HG02642 (cell line): Measurements from ENCODE around the gene PHKA1.
"Not testable (repeated sequence)": the region's sequence is repeated elsewhere in the genome, so short reads cannot be mapped to it uniquely, and the experiment has no call there.

ENCODE experiments used
- ATAC-seq: cut with Tn5 transposase; IDR thresholded peaks from one replicate; pipeline ENCODE4 v1.9.1; 2021; ENCODE audit warnings: mild to moderate bottlenecking; ENCODE audit not compliant: unreplicated experiment, poor library complexity

Gene PHKA1

DNA sequence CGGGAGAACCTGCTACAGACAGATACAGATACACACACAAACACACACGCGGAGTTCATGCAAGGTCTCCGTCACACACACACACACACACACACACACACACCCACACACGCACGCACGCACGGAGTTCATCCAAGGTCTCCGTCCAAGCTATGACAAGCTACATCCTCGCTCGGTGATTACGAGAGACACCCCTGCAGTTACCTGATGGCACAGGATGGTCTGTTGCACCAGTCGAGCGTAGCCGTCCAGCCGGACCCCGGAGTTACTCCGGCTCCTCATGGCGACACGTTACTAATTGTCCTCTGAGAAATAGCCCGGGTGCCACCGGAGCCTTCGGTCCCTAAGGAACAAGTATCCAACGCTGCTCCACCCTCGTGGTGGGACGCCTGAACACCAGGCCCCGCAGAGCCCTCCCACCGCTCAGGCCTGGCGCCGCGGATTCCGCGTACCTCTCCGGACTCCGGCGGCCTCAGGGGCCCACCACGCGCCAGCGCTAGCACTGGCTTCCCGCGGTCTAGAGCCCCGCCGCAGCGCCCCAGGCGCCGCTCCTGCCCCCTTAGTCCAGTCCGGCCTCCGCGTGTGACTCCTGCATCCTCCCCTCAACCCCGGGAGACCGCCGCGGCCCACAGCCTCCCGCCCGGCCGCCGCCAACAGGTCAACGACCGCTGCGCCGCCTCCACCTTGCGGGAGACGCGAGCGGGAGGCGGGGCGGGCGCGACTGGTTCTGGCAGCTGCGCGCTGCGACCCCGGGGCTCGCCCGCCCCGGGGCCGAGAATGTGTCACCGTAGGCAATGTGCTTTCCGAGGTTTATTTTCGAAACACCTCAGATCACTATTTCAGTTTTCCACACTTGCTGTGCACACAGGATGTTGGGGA is at the start of gene PHKA1:
Gene PHKA1 (minus strand): TSS at position 708 of the 879 bp plus-strand sequence. CDS start 426 bp downstream, at position 282.
- ATAC-seq, result not testable (repeated sequence)

DNA sequence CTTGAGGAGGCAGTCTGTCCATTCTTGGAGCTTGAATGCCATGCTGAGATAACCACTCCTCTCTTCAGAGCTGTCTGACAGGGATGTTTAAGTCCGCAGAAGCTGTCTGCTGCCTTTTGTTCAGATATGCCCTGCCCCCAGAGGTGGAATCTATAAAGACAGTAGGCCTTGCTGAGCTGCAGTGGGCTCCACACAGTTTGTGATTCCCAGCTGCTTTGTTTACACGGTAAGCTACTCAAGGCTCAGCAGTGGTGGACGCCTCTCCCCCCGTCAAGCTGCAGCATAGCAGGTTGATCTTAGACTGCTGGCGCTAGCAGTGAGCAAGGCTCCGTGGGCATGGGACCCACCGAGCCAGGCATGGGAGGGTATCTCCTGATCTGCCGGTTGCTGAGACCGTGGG is 46.3 kb upstream of the PHKA1 start:
- ATAC-seq, result not testable (repeated sequence)

DNA sequence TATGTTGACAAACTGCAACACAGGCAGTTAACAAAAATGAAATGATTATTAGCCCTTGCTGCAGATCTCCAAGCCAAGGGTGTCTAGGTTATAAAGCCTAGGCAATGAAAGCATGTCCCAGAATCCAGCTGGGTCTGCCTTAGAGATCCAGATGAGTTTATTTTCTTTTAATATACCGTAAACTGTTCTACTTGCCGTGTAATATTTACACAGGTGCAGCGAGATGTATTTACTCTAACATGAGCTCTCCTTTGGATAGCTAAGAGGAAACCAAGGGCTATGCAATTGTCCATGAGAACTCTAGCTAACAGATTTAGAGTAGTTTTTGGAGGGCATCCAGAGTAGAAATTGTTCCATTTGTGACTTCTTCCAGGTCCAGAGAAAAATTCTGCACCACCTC is 34.4 kb upstream of the PHKA1 start:
- ATAC-seq, result not testable (repeated sequence)

DNA sequence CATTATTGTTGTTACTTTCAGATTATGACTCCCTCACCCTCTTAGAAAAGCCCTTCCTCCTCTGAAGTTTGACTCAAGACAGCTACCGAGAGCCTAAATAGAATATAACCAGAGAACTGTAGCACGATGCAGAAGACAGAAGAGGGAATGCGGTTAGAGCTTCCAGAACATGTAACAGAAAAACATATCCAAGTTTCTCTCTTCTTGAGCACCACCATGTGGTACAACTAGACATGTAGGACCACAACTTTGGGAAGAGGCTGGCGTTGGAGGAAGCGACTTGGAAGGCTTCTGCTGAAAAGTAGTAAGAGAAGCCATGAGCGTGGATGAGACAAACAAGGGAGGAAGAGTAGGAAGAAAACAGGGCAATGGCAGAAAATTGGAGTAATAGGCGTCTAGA is 31.4 kb upstream of the PHKA1 start:
- not testable (repeated sequence) for ATAC-seq

DNA sequence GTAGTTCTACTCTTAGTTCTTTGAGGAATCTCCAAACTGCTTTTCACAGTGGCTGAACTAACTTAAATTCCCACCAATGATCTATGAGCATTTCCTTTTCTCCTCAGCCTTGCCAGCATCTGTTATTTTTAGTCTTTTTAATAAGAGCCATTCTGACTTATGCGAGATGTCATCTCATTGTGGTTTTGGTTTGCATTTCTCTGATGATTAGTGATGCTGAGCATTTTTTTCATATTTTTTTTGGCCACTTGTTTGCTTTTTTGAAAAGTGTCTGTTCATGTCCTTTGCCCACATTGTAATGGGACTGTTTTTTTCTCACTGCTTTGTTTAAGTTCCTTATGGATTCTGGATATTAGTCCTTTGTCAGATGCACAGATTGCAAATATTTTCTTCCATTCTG is 21.5 kb upstream of the PHKA1 start:
- no peak for ATAC-seq

DNA sequence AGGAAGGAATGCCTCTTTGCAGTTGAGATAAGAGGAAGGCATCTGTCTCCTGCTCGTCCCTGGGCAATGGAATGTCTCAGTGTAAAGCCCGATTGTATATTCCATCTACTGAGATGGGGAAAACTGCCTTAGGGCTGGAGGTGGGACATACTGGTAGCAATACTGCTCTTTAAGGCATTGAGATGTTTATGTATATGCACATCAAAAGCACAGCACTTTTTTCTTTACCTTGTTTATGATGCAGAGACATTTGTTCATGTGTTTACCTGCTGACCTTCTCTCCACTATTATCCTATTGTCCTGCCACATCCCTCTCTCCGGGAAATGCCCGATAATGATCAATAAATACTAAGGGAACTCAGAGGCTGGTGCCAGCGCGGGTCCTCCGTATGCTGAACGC is 19.5 kb upstream of the PHKA1 start:
- not testable (repeated sequence) for ATAC-seq

DNA sequence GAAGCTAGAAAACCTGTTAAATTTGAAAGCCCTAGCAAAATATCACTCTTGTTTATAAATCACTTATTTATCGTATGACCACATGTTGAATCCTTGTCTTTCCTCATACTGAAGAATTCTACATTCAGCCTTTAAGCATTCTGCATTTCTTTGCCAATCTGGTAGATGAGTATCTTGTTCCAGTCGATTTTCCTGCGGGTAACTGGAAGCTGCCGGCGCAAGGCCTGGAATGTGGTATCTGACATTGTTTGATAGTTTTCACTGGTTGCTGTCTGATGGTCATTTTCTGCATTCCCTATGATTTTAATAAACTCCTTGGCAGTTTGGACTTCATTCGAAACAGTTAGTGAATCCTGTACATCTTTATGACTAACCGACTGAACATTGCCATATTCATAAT is 13.7 kb upstream of the PHKA1 start:
- ATAC-seq, result no peak

DNA sequence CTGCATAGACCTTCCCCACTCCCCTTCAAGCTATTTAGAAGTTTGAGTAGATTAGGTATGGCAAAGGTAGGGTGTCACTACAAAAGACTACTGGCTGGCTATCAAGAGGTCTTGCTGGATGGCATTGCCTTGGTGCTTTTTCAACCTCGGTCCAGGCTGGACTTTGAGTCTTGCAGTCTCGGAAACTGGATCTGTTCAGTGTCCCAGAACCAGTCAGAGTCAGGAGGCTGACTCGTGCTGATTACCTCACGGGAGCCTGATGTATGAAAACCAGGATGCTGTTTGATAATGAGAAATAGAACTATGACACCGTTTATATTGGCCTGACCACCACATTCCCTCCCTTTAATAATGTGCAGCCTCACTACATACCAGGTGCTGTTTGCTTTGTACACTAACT is 2.7 kb upstream of the PHKA1 start:
- no peak for ATAC-seq

DNA sequence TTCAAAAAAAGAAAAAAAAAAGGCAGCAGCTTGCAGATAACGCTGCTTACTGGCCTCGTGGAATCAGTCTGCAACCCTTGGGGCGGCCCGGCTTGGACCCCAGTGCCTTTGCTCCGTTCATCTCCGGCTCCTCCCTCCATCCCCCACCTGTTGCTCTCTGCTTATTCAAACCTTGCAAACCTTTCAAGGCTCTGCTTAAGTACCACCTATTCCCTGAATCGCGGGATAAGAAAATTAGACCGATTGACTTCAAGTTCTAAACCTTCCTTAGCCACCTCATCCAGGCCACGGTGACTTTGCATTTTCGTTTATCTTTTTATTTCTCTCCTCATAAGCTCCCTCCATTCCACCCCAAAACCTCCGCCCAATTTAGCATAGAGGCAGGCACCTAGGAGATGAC is 1.4 kb upstream of the PHKA1 start:
- ATAC-seq, result no peak

DNA sequence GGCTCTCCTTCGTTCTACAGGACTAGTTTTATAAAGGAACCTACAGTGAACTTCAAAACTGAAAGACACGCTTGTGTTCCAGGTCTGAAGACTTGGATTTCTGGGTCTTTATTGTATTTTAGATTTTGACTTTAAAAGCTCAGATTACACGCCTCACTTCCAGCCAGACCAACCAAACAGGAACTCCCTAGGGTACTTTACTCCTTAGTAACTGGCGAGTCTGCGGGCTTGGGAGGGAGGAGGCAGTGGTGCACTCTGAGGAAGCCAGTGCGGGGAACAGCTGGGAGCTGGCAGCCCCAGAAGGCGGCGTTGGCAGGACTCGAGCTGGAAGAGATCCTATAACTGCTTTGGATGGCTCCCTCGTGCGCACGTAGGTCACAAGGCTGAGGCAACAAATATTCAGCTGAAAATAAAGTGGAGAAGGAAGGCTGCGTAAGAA is 391 bp upstream of the PHKA1 start:
- ATAC-seq, result no peak

DNA sequence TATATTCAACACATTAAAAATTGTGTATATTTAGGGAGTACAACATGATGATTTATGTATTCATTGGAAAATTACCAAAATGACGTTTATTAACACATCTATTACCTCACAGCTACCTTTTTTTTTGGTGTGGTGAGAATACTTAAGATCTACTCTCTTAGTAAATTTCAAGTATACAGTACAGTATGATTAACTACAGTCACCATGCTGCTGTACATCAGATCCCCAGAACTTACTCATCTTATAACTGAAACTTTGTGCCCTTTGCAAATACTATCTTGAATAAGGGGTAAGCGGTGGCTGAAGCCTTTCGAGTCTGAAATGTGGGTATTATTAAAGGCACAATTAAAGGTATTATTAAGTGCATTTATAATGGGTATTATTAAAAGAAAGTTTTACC is 976 bp downstream of the PHKA1 start:
- no peak for ATAC-seq

DNA sequence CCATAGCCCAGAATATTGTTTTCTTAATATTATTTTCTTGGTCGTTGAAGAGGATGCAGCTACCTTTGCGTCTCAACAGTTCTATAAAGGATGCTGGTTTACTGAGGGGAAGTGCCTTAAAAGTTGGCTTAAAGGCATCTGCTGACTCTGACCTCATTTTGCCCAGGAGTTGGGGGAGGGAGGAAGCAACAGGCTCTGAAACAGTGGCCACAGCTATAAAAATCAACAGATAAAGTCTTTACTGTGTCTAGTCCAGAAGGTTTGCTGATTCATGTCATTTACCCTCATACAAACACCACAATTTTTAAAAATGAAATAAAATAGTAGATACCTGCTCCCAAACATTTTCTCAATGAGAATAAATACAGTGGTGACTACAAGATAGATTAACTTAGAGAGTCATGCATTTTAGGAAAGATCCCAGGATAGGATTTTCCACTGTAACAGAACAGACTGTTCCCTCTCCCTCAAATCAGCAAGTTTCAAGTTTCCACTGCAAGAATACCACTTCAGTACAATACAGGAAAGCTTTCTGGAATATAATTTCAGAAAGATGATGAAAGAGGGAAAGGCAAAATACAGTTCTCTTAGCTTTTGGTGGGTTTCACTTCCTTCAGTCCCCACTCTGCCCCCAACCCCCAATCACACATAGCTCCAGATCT is 1.9 kb downstream of the PHKA1 start:
- no peak for ATAC-seq

DNA sequence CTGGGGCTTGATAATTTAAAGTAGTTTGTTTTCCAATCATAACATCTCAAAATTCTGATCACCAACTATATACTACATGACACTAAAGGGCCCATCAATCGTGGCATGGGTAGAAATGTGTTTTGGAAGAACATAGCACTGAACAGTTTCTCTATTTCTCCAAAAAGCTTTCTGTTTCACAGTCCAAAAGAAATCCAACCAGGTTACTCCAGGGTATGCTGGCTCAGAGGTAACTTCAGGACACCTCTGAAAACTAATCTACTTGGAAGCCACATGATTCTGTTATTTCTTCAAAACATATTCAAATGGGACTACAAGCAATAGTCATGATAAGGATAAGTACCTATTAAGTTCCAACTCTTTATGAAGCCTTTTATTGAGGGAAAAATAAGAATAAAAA is 8.3 kb downstream of the PHKA1 start:
- no peak for ATAC-seq

DNA sequence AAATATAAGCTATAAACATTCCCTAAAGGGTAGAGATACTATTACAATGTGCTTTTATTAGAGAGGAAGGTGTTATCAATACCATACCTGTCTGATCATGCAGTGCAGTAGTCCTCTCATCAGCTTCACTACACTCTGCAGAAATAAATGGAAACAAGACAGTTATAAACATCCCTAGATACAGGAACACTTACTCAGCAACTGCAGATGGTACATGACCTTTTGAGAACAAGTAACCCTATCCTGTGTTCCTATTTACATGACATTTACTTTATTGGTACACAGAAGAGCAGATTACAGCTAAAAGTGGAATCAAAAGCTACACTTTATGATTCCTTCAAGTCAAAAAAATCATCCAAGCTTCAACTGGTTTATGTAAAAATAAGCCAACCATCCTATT is 9.0 kb downstream of the PHKA1 start:
- no peak for ATAC-seq

DNA sequence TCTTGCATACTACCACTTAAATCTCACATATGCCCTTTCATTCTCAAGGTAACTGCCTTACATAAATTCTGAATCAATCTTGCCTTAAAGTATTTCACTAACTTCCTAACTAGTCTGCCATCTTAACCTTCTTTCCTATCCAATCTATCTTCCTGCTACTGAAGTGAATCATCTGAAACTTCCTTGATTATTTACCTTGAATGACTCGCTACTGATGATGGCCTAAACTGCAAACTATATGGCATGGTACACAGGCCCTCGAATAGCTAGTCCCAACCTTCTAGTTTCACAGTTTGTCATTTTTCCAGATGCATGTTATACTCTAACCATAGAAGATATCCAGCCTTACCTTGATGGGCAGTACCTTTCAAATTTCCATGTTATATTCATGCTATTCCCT is 19.9 kb downstream of the PHKA1 start:
- ATAC-seq, result no peak

DNA sequence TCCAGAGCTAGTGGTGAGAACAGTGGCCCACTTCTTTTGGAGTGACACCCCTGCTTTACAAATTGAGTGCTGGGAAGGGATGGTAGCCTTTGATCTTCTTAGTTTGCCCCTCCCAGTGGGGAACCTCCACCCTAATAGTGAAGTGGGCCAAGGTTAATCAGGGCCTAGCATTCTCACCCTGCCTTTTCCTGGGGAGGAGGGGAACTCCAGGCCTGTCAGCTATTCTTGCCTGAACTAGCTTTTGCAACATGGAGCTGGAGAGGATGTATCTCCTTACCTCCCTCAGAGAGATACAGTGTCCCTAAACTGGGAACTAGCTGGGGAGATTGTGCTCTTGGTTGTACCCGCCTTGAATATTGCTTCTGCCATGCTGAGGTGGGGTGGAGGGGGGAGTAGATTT is 20.6 kb downstream of the PHKA1 start:
- no peak for ATAC-seq

DNA sequence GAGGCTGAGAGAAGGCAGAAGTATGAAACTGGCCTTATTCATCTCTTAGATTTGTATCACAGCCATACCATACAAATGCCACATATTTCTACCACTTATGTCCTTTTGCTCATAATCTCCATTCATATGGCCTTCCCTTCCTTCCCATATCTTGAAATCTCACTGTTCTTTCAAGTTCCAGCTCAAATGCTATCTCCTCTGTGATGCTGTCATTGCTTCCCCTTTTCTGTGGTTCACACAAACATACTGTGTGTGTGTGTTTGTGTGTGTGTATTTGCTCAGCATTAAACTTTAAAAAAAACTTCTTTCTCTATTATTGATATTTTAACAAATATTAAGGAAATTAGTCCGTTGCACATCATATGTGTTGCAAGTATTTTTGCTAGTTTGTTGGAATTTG is 26.7 kb downstream of the PHKA1 start:
- ATAC-seq, result no peak

DNA sequence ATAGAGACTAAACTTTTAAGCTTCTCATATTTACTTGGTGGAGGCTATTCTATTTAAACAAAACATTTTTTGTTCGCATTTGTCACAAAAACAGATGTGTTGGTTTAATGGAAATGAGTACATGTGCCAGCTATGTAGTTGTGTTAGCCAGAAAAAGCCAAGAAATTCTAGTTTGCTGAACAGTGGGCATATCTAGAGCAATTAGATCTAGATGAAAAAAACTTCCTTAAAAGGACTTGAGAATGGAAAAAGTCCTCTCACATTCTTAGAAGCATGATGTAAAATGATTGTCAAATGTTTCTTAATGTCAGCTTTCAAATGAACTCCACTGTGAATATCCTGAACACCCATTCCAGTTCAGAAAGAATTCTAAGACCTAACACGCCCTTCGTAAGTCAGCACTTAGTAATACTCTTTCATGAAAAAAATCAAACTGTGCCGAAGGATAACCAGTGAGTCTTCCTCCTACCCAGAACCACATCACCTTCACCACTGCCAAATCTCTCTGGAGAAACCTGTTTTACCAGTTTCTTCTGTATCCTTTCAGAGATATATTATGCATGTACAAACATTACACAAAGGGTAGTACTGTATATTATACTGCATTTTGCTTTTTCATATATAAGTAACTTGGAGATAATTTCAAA is 28.2 kb downstream of the PHKA1 start:
- ATAC-seq, result no peak

DNA sequence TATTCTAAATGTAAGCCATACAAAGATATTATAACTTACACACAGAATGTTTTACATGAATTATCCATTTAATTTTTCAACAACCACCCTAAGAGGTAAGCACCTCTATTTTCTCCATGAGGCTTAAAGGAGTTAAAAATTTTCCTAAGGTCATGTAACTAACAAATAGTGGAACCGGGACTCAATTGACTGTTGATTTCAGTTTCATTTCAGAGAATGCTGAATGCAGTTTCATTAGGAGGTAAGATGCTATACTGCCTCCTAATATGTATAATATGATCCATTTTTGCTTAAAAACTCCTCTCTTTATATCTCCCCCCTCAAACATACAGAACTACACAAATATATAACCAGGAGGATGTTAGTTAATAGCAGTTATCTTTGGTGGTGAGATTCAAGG is 29.1 kb downstream of the PHKA1 start:
- no peak for ATAC-seq

DNA sequence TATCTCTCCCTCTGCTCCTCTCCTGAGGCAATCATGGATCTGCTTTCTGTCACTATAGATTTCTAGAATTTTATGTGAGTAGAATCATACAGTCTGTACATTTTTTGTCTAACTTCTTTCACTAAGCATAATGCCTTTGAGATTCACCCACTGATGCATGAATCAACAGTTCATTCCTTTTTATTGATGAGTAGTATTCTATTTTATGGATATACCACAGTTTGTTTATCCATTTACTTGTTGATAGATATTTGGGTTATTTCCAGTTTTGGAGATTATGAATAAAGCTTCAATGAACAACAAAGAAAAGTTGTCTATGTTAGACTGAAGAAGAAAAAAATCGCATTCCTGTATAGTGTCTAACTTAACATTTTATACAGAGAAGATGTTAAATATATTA is 30.5 kb downstream of the PHKA1 start:
- ATAC-seq, result no peak

DNA sequence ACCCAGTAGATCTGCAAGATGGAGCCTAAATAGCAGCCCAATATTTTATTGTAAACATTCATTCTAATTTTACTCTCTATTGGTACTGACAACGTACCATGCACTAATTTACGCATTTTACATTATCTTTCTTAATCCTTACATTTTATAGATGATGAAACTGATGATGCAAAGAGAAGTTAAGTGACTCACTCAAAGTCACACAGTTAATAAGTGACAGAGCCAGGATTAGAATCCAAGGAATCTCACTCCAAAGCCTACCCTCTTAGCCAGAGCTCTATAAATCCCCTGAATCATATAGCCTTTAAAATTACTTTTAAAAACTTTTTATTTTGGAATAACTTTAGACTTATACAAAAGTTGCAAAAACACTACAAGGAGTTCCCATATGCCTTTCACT is 37.6 kb downstream of the PHKA1 start:
- no peak for ATAC-seq
